Tibial nerve (tissue), 4 donors: Measurements from ENCODE around the gene GCK.

ENCODE experiments used
- CTCF ChIP-seq, 5 experiments: fragments of 200-600 bp in 3 of 5; fragments of 450-650 bp in 2 of 5; sonication (generic) in 3 of 5; IDR thresholded peaks; one replicate each; pipeline ENCODE4 v1.5.1; 2016 to 2019; ENCODE audit warnings: antibody characterized with exemption in 5 of 5, mild to moderate bottlenecking in 3 of 5, moderate library complexity in 2 of 5
- EP300 ChIP-seq, 2 donors: sonication (generic); formaldehyde crosslinking; IDR thresholded peaks; one replicate each; pipeline ENCODE4 v1.6.1; 2017; ENCODE audit warnings: antibody characterized with exemption in 2 of 2, mild to moderate bottlenecking in 1 of 2
- POLR2A ChIP-seq, 2 donors: fragments of 450-650 bp; IDR thresholded peaks; one replicate each; pipeline ENCODE4 v1.6.1; 2017; ENCODE audit warnings: antibody characterized with exemption in 2 of 2, mild to moderate bottlenecking in 2 of 2, moderate library complexity in 2 of 2

- no peak for TF ChIP-seq CTCF (IDR thresholded peaks at IDR 0.05)
- no peak for TF ChIP-seq POLR2A (IDR thresholded peaks at IDR 0.05)
- peak in 1 of 2 donors; percentile 50 for TF ChIP-seq EP300 (IDR thresholded peaks at IDR 0.05)
Observed at GRCh38 chr7:44101966-44102845, 87.0 kb downstream of the GCK start.
